CD14-positive monocyte (primary cell): ENCODE results near the gene EPHB2. TPM values are rescaled to one million over a fixed set of nuclear protein-coding genes. Genes with fewer than 3 reads are reported as not detected.

Experiments used
- DNase-seq, 3 donors: peaks; one replicate each; pipeline ENCODE4 v3.0.0-alpha.2; 2011 to 2022
- H2AFZ ChIP-seq: 2 replicates; pipeline ENCODE4 v1.6.0; 2012; ENCODE audit warnings: mild to moderate bottlenecking, low read depth, low read length, inconsistent platforms; ENCODE audit not compliant: insufficient read depth, poor library complexity, severe bottlenecking
- H3K27ac ChIP-seq, 2 donors: 1 replicate in 1 of 2; 2 replicates in 1 of 2; pipeline ENCODE4 v1.5.1; 2012 to 2013; ENCODE audit warnings: low read length in 2 of 2, control low read depth in 1 of 2, inconsistent platforms in 1 of 2, low read depth in 1 of 2, mild to moderate bottlenecking in 1 of 2
- H3K27me3 ChIP-seq, 2 donors: one replicate each; pipeline versions ENCODE4 v1.6.0 to v1.6.1; 2011 to 2013; ENCODE audit warnings: low read length in 2 of 2; ENCODE audit not compliant: control insufficient read depth in 2 of 2, insufficient read depth in 2 of 2
- H3K36me3 ChIP-seq, 2 donors: replicated peaks in 1 of 2; 1 replicate in 1 of 2; 2 replicates in 1 of 2; pipeline versions ENCODE4 v1.5.1 to v1.6.1; 2012 to 2013; ENCODE audit warnings: low read length in 2 of 2, control low read depth in 1 of 2, inconsistent platforms in 1 of 2, mild to moderate bottlenecking in 1 of 2; ENCODE audit not compliant: insufficient read depth in 2 of 2, control insufficient read depth in 1 of 2
- H3K4me1 ChIP-seq, 2 donors: 1 replicate in 1 of 2; 2 replicates in 1 of 2; pipeline versions ENCODE4 v1.5.1 to v1.6.1; 2012 to 2013; ENCODE audit warnings: low read length in 2 of 2, control low read depth in 1 of 2, inconsistent platforms in 1 of 2, mild to moderate bottlenecking in 1 of 2, moderate library complexity in 1 of 2; ENCODE audit not compliant: insufficient read depth in 2 of 2, control insufficient read depth in 1 of 2
- H3K4me2 ChIP-seq: replicated peaks from 2 replicates; pipeline ENCODE3; 2012; ENCODE audit warnings: low read length, moderate library complexity, mild to moderate bottlenecking; ENCODE audit not compliant: poor library complexity, severe bottlenecking; ENCODE audit errors: extremely low read depth
- H3K4me3 ChIP-seq, 3 experiments: fragments of 200-600 bp in 1 of 3; sonication (generic) in 1 of 3; replicated peaks in 1 of 3; 1 replicate in 2 of 3; 2 replicates in 1 of 3; pipeline ENCODE4 v1.5.1; 2011 to 2013; ENCODE audit warnings: low read length in 3 of 3, mild to moderate bottlenecking in 3 of 3, control low read depth in 2 of 3, low read depth in 2 of 3, inconsistent platforms in 1 of 3, moderate library complexity in 1 of 3
- H3K79me2 ChIP-seq: 2 replicates; pipeline ENCODE4 v1.6.0; 2012; ENCODE audit warnings: mild to moderate bottlenecking, control low read depth, inconsistent platforms, low read length, moderate library complexity; ENCODE audit not compliant: insufficient read depth
- H3K9ac ChIP-seq: 2 replicates; pipeline ENCODE4 v1.6.0; 2017; ENCODE audit warnings: low read length, mild to moderate bottlenecking; ENCODE audit not compliant: insufficient read depth, poor library complexity, severe bottlenecking
- H3K9me3 ChIP-seq, 2 donors: replicated peaks in 1 of 2; 1 replicate in 1 of 2; 2 replicates in 1 of 2; pipeline versions ENCODE4 v1.5.1 to v1.6.1; 2012 to 2013; ENCODE audit warnings: low read length in 2 of 2, control low read depth in 1 of 2; ENCODE audit not compliant: control insufficient read depth in 1 of 2, insufficient read depth in 1 of 2
- H4K20me1 ChIP-seq: 2 replicates; pipeline ENCODE4 v1.6.0; 2012; ENCODE audit warnings: mild to moderate bottlenecking, low read length, control low read depth, moderate library complexity; ENCODE audit not compliant: insufficient read depth
- H3K27ac Mint-ChIP-seq, 7 donors: one replicate each; pipeline ENCODE4 v1.8.0; 2020; ENCODE audit warnings: mild to moderate bottlenecking in 7 of 7, mixed read lengths in 7 of 7, moderate library complexity in 6 of 7, inconsistent platforms in 2 of 7
- H3K27me3 Mint-ChIP-seq, 3 donors: one replicate each; pipeline ENCODE4 v1.8.0; 2021 to 2022; ENCODE audit warnings: low read depth in 3 of 3, mild to moderate bottlenecking in 3 of 3, mixed read lengths in 3 of 3, moderate library complexity in 3 of 3, inconsistent platforms in 1 of 3
- H3K36me3 Mint-ChIP-seq, 2 donors: one replicate each; pipeline ENCODE4 v1.8.0; 2020; ENCODE audit warnings: mixed read lengths in 2 of 2, inconsistent platforms in 1 of 2, mild to moderate bottlenecking in 1 of 2
- H3K4me1 Mint-ChIP-seq: one replicate; pipeline ENCODE4 v1.8.0; 2020; ENCODE audit warnings: mild to moderate bottlenecking, mixed read lengths
- H3K4me3 Mint-ChIP-seq, 2 donors: one replicate each; pipeline ENCODE4 v1.8.0; 2020; ENCODE audit warnings: mild to moderate bottlenecking in 2 of 2, mixed read lengths in 2 of 2, moderate library complexity in 1 of 2
- H3K9me3 Mint-ChIP-seq, 7 donors: one replicate each; pipeline ENCODE4 v1.8.0; 2020 to 2022; ENCODE audit warnings: mixed read lengths in 7 of 7, mild to moderate bottlenecking in 6 of 7, moderate library complexity in 6 of 7, inconsistent platforms in 2 of 7
- CTCF ChIP-seq: fragments of 200-600 bp; IDR thresholded peaks from one replicate; pipeline ENCODE4 v1.8.0; 2022; ENCODE audit warnings: antibody characterized with exemption, mild to moderate bottlenecking
- WGBS: methylation state at CpG from one replicate; pipeline ENCODE4 v1.1.5; 2013; ENCODE audit warnings: missing lambda C conversion rate; ENCODE audit not compliant: insufficient coverage; 5-methylcytosine and 5-hydroxymethylcytosine counted together
- intact Hi-C, 2 donors: fragments of 100-400 bp; cut with micrococcal nuclease; formaldehyde crosslinking; loops; one replicate each; pipeline versions ENCODE4 v1.15.0 to v1.15.1; 2023
- polyA plus RNA-seq, 3 donors: library from polyadenylated mRNA; depleted of rRNA in 1 of 3; unstranded in 2 of 3; stranded (reverse) in 1 of 3; fragments of 300-500 nt in 2 of 3; fragments of >200 nt in 1 of 3; fragmentation: Illumina TruSeq in 2 of 3; gene quantifications; 1 replicate in 2 of 3; 2 replicates in 1 of 3; pipeline ENCODE4 v1.2.3, GENCODE V29; 2012 to 2021

The EPHB2 gene
- polyA plus RNA-seq, 3 donors: 2.9 to 5.6 (median 3.4) TPM

GRCh38 chr1:22754824-22755223, 44.2 kb downstream of the EPHB2 start:
- Histone ChIP-seq H3K4me2 (no peak overlapping the region), H3K79me2 (no peaks in the 10 kb centered on the region), H3K27me3 (no peaks in the 10 kb centered on the region), H4K20me1 (no peaks in the 10 kb centered on the region), H3K9ac (no peak overlapping the region), H3K4me1 (peaks cover 16 to 17% of the 10 kb centered on the region in 2 donors), H3K36me3 (no peaks in the 10 kb centered on the region), H3K9me3 (no peaks in the 10 kb centered on the region), H3K4me3 (no peak overlapping the region), H2AFZ (no peak overlapping the region), H3K27ac (no peak overlapping the region)
- Mint-ChIP-seq H3K4me1 (peaks cover 14% of the 10 kb centered on the region), H3K27ac (no peak overlapping the region), H3K9me3 (no peaks in the 10 kb centered on the region), H3K36me3 (no peaks in the 10 kb centered on the region), H3K4me3 (no peak overlapping the region), H3K27me3 (peaks cover 1 to 7% (median 2%) of the 10 kb centered on the region in 3 donors)
- WGBS: 89% methylated on average over 6 of the region's 7 CpGs
- TF ChIP-seq CTCF: no peak
- DNase-seq: no peak
- intact Hi-C loops: loop anchor here in 1 of 2 donors (5.0 kb wide), 1 partner anchor 53 kb away; no protein-coding TSS in a partner anchor

DNA sequence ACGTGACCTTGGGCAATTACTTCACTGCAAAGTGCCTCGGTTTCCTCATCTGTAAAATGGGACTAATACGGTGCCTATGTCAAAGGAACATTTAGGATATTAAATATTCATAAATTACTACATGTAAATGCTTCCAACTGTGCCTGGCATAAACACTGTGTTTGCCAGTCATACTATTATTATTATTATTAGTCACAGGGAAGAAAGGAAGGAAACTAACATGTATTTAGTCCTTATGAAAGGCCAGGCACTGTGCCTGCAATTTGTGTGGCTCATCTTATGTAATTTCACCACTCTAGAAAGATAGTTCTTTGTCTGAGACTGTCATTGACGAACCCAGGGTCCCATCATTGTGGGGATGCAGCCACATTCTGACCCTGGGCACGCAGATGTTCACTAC, 45.0 kb downstream of the EPHB2 start:
- Histone ChIP-seq H3K9me3 (no peaks in the 10 kb centered on the region), H3K79me2 (no peaks in the 10 kb centered on the region), H3K4me2 (no peak overlapping the region), H3K9ac (no peak overlapping the region), H3K27ac (no peak overlapping the region), H3K36me3 (no peaks in the 10 kb centered on the region), H4K20me1 (no peaks in the 10 kb centered on the region), H3K27me3 (no peaks in the 10 kb centered on the region), H3K4me3 (no peak overlapping the region), H3K4me1 (peaks cover 8% of the 10 kb centered on the region in 2 donors), H2AFZ (no peak overlapping the region)
- Mint-ChIP-seq H3K27ac (no peak overlapping the region), H3K36me3 (no peaks in the 10 kb centered on the region), H3K27me3 (peaks cover 1 to 7% (median 2%) of the 10 kb centered on the region in 3 donors), H3K4me3 (no peak overlapping the region), H3K4me1 (peaks cover 6% of the 10 kb centered on the region), H3K9me3 (no peaks in the 10 kb centered on the region)
- no peak for DNase-seq
- intact Hi-C loops: no loop called here
- no peak for TF ChIP-seq CTCF
- no CpG with 5 or more reads among the region's 5 CpGs for WGBS
